ENCODE results near the gene CNTNAP4.

- TF ChIP-seq CTCF (IDR thresholded peaks at IDR 0.05) (no peak), POLR2A (IDR thresholded peaks at IDR 0.05) (no peak)
Measured at GRCh38 chr16:76293980-76294379, 16.8 kb downstream of the CNTNAP4 start.
